Activated CD4-positive, alpha-beta T cell treated with anti-CD3 and anti-CD28 coated beads, Interleukin-2, amount 50 U/mL, for 16 hours (primary cell): ENCODE results near the gene PDIK1L.

Experiments used
- DNase-seq: peaks from one replicate; pipeline ENCODE4 v3.0.0-alpha.2; 2020

PDIK1L gene

GRCh38 chr1:26158271-26158907 lies 46.8 kb downstream of the PDIK1L start:
- DNase-seq, result no peak

GRCh38 chr1:26158908-26159742 lies 47.5 kb downstream of the PDIK1L start, which contains the start of gene FAM110D:
Gene FAM110D (plus strand): TSS chr1:26159079. CDS start chr1:26161292, 2,213 bp downstream.
- DNase-seq, result no peak

- no peak for DNase-seq
Measured at GRCh38 chr1:26159743-26160039, 48.1 kb downstream of the PDIK1L start.

GRCh38 chr1:26160527-26161414 lies 49.1 kb downstream of the PDIK1L start:
- no peak for DNase-seq

- DNase-seq, result peak; percentile 32
Measured at GRCh38 chr1:26161415-26162219, 50.0 kb downstream of the PDIK1L start.

- no peak for DNase-seq
Measured at GRCh38 chr1:26162220-26162709, 50.6 kb downstream of the PDIK1L start.

- no peak for DNase-seq
Measured at GRCh38 chr1:26163684-26164035, 52.0 kb downstream of the PDIK1L start.

GRCh38 chr1:26164036-26164860 lies 52.6 kb downstream of the PDIK1L start:
- no peak for DNase-seq

- DNase-seq, result no peak
Measured at GRCh38 chr1:26164861-26165842, 53.5 kb downstream of the PDIK1L start.

GRCh38 chr1:26166719-26167281 lies 55.2 kb downstream of the PDIK1L start:
- DNase-seq, result no peak

- DNase-seq, result no peak
Measured at GRCh38 chr1:26168410-26169197, 57.0 kb downstream of the PDIK1L start, which contains the start of gene C1orf232. Gene C1orf232 (minus strand): TSS chr1:26168963. CDS start chr1:26168499, 464 bp downstream.

- DNase-seq, result no peak
Measured at GRCh38 chr1:26169198-26169554, 57.6 kb downstream of the PDIK1L start.

GRCh38 chr1:26169669-26170471 lies 58.2 kb downstream of the PDIK1L start, which contains the start of gene ZNF593:
Gene ZNF593 (plus strand): TSS chr1:26169908. CDS start chr1:26169984, 76 bp downstream.
- peak; percentile 95 for DNase-seq

GRCh38 chr1:26170472-26170821 lies 58.8 kb downstream of the PDIK1L start:
- no peak for DNase-seq

GRCh38 chr1:26171084-26172072 lies 59.8 kb downstream of the PDIK1L start, which contains the start of gene ZNF593OS:
Gene ZNF593OS (minus strand): TSS chr1:26171832. CDS start chr1:26171661, 171 bp downstream.
- DNase-seq, result no peak
